COR-L47 (cell line): ENCODE measurements around the gene AGBL4.

Experiments
- DNase-seq: peaks from one replicate; lab custom pipeline; 2025; lab: John Stamatoyannopoulos, UW

The AGBL4 gene

GRCh38 chr1:48761986-48762385 is 1261.8 kb downstream of the AGBL4 start:
- no peak for DNase-seq

- no peak for DNase-seq
Measured at GRCh38 chr1:48761411-48761810, 1262.3 kb downstream of the AGBL4 start.

GRCh38 chr1:48760857-48761256 is 1262.9 kb downstream of the AGBL4 start:
- DNase-seq = no peak

DNA sequence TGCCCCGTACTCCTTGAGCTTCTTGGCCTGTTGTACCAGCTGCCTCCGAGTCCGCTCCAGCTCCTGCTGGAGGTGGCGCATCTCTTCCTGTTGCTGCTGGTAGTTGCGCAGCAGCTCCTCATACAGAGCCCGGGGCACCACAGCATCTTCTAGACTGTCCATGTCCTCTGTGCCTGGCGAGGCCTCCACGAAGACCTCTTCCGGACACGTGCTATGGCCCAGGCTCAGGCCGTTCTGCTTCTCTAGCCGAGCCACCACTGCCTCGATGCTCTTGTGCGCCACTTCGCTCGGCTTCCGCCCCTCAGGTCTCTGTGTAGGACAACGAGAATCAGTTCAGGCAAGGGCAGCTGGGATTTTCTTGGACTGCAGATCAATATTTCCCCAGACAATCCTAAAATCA is 1264.8 kb downstream of the AGBL4 start:
- no peak for DNase-seq

DNA sequence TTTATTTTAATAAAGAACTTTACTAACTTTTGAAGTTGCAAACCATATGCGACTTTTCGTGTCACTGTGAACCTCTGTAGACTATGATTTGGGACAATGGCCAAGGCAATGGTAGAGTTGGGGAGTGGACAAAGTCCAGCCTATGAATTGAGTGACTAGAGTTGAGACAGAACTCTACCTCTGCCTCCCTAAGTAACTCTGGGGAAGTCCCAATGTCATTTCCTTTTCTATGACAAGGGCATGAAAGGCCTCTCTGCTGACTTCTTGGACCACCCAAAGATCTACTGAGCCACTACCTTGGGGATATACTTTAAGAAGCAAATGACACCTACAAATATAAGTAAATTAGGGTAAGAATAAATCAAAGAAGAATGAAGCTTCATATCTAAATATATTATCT is 1266.4 kb downstream of the AGBL4 start:
- DNase-seq = no peak

- no peak for DNase-seq
Measured at GRCh38 chr1:48756683-48757316, 1267.0 kb downstream of the AGBL4 start.

- no peak for DNase-seq
Measured at GRCh38 chr1:48753293-48753692, 1270.5 kb downstream of the AGBL4 start.

GRCh38 chr1:48750109-48750508 is 1273.6 kb downstream of the AGBL4 start:
- no peak for DNase-seq

DNA sequence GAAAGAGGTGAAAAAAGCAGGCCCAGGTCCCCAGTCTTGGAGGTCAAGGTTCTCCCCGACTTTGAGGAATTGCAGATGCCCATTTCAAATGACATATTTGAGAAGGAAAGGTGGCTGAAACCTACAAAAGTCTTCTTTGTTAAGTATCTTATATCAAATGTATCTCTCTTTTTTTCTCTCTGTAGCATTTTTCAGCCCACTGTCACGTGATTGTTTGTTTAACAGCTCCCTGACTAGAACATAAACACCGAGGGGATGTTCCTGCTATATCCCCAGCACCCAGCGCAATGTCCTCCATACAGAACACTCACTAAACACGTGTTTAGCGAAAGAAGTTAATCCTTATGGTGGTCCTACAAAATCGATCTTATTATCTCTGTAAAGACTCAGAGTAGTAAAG is 1274.7 kb downstream of the AGBL4 start:
- DNase-seq = no peak

DNA sequence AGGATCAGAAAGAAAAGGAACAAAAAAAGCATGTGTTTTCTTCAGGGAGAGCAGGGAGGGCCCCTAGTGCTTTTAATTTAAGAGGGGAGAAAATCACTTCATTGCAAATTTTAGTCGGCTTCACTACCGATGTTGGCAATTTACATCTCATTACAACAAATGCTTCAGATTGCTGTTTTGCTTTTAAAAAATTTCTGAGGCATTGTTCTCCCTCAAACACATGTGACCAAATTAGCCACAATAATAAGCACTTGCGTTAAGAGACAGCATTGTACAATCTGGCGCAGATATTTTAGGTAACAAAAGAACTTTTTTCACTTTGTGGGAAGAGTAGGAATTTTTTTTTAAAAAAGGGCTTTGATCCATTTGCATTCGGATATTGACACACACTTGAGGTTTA is 1276.8 kb downstream of the AGBL4 start:
- DNase-seq = peak; percentile 20

DNA sequence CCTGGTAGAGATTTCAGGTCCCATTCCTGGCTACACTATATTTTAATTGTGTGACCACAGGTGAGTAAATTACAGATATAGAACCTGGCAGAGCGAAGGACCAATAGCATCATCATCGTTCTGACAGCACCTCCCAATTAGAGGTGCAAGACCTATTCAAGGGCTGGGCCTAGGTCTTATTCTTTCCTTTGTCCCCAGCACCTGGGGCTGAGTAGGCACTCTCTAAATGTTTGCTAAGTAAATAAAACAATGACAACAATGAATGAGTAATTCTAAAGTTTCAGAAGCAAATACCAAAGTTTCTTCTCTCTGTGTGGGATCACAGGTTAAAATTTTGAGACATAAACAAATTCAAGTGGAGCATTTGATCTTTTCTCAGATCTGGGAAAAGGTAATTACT is 1279.7 kb downstream of the AGBL4 start:
- no peak for DNase-seq

DNA sequence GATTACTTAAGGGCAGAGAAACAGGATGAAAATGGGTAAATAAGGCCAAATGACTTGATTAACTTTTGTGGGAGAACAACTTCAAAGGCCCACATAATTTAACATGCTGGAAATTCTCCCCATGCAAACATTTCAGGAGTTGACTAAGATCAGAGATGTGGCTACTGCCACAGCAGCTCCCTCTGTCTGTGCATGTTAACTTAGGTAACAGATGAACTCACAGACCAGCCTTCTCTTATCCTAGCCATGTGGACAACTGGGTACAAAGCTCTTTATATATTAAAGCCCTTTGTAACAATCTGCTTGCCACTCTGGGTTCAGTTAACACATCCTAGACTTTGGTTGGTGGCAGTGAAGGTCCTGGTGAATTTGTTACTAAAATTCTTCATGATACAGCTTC is 1280.3 kb downstream of the AGBL4 start:
- no peak for DNase-seq

DNA sequence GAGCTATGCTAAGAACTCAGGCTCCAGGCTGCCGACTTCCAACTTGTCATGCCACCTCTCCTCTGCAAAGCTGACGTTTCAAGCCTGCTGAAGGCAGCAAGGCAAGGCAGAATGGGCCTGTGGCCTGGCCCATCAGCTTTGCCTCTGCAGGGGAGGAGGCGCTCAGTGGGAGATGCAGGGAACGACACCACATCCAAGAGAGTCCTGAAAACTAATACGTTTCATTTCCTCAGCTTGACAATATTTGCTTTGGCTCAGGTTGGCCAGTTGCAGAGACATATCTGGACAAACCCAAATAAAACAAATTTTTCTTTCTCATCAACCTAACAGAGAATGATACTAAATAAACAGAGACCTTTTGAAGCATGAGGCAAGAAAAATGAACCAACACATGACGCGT is 1282.4 kb downstream of the AGBL4 start:
- peak; percentile 29 for DNase-seq

DNA sequence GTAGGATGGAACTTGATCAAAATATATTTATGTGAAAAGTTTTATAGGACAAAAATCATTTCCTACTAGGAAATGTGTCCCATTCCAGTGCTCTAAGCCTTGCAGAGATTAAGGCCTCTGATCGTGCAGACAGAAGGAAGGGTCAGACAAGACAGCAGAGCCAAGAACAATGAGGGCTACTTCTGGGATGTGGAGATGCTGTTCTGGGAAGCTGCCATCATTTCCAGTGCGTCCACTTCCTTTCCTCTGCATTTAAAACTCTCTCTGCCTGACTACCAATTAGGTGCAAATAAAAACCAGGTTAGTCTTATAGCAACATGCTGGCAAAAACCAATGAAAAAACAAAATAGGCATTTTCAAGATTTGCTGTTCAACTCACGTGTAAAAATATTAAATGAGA is 1283.1 kb downstream of the AGBL4 start:
- DNase-seq = no peak

DNA sequence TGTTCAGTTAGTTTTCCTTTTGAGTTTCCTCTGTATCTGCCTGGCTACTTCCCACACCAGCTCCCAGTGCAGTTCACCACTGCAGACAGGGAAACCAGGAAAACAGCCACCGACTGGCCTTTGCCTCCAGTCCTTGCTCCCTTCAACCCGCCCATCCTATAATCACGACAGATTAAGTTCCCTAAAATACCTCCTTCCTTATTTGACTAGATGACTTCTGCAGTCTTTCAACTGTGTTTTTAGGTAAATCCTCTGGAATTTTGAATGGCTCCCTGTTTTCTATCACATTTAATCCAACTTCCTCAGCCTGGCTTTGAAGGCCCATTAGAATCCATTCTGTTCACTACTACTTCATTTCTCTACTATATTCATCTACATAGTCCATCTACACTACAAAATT is 1284.7 kb downstream of the AGBL4 start:
- no peak for DNase-seq

DNA sequence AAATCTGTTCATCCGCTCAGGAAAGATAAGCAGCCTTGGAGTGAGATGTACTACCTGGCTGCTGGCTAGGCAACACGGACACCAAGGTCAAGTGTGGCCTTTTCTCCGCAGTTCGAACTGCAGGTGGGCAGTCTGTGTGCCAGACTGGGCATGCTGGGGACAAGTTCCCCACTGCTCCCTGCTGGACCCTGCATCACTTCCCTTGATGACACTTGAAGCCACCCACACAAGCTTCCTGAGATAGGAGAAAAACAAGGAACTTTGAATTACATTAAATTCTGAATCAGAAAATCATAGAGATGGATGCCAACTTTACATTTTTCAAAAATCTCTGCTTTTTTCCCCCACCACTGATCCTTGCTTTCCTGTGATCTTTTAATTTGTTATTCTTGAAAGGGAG is 1285.4 kb downstream of the AGBL4 start:
- DNase-seq = no peak

GRCh38 chr1:48735796-48736195 is 1288.0 kb downstream of the AGBL4 start:
- DNase-seq = no peak

GRCh38 chr1:48730164-48730910 is 1293.4 kb downstream of the AGBL4 start:
- no peak for DNase-seq

DNA sequence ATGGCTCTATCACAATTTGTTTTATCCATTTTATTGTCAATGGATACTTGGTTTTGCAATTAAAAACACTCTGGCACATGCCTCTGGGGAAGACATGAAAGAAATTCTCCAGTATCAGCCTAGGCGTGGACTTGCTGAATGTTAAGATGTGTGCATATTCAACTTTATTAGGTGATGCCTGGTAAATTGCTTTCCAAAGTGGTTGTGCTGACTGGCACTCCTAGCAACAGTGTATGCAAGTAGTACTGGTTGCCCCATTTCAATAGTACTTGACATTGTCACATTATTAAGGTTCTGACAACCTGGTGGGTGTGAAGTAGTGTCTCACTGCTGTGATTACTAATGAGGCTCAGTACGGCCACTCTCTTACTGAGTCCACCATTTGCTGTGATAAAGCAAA is 1295.2 kb downstream of the AGBL4 start:
- DNase-seq = no peak

- no peak for DNase-seq
Measured at GRCh38 chr1:48726557-48727215, 1297.1 kb downstream of the AGBL4 start.

DNA sequence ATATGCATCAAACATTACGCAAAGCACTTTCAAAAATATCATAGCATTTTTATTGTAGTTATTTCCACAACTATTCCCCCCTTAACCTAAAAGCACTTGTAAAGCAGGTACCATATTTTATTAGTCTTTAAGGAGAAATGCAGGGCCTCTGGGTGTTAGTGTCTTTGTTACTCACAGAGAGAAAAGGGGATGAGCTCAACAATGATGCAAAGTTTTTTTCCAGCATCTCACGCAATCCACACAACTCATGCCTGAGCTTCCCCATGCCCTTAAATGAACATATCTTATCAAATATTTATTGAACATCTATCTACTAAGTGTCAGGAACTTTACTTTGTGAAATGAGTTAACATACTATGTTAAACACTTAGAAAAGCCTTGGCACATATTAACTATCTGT is 1297.6 kb downstream of the AGBL4 start:
- DNase-seq = no peak

GRCh38 chr1:48725341-48726046 is 1298.3 kb downstream of the AGBL4 start:
- no peak for DNase-seq

- no peak for DNase-seq
Measured at GRCh38 chr1:48720929-48721328, 1302.8 kb downstream of the AGBL4 start.
